ENCODE data around the gene GRAPL.
"Not testable (repeated sequence)": the region's sequence is repeated elsewhere in the genome, so short reads cannot be mapped to it uniquely, and the experiment has no call there.

GRAPL gene

GRCh38 chr17:19136138-19136537 is 8.7 kb downstream of the GRAPL start:
- FAIRE-seq: peak; percentile 89
- not testable (repeated sequence) for DNase-seq (ENCODE audit: insufficient read length, low spot score)

- not testable (repeated sequence) for DNase-seq (ENCODE audit: insufficient read length, low spot score); FAIRE-seq
Observed at GRCh38 chr17:19136605-19137004, 9.2 kb downstream of the GRAPL start.

GRCh38 chr17:19137959-19138358 is 10.6 kb downstream of the GRAPL start:
- FAIRE-seq: peak; percentile 99
- not testable (repeated sequence) for DNase-seq (ENCODE audit: insufficient read length, low spot score)

GRCh38 chr17:19141366-19142155 is 14.2 kb downstream of the GRAPL start:
- not testable (repeated sequence) for DNase-seq (ENCODE audit: insufficient read length, low spot score)
- FAIRE-seq: peak; percentile 88

GRCh38 chr17:19142419-19142818 is 15.0 kb downstream of the GRAPL start:
- DNase-seq (ENCODE audit: insufficient read length, low spot score): not testable (repeated sequence)
- peak; percentile 92 for FAIRE-seq

GRCh38 chr17:19143097-19143777 is 15.8 kb downstream of the GRAPL start:
- FAIRE-seq; DNase-seq (ENCODE audit: insufficient read length, low spot score): not testable (repeated sequence)

GRCh38 chr17:19144373-19144772 is 17.0 kb downstream of the GRAPL start:
- DNase-seq (ENCODE audit: insufficient read length, low spot score); FAIRE-seq: not testable (repeated sequence)

- DNase-seq (ENCODE audit: insufficient read length, low spot score): not testable (repeated sequence)
Observed at GRCh38 chr17:19145471-19145870, 18.1 kb downstream of the GRAPL start.

GRCh38 chr17:19150678-19151615 is 23.6 kb downstream of the GRAPL start:
- not testable (repeated sequence) for FAIRE-seq; DNase-seq (ENCODE audit: insufficient read length, low spot score)

More at GRCh38 chr17:19145471-19145870, 18.1 kb downstream of the GRAPL start:
- not testable (repeated sequence) for FAIRE-seq

- FAIRE-seq; DNase-seq (ENCODE audit: insufficient read length, low spot score): not testable (repeated sequence)
Observed at GRCh38 chr17:19157628-19158027, 30.2 kb downstream of the GRAPL start.

GRCh38 chr17:19158478-19158877 is 31.1 kb downstream of the GRAPL start:
- FAIRE-seq: not testable (repeated sequence)

GRCh38 chr17:19158938-19159337 is 31.5 kb downstream of the GRAPL start:
- not testable (repeated sequence) for FAIRE-seq

More at GRCh38 chr17:19158478-19158877, 31.1 kb downstream of the GRAPL start:
- DNase-seq (ENCODE audit: insufficient read length, low spot score): not testable (repeated sequence)

GRCh38 chr17:19161308-19162107 is 34.1 kb downstream of the GRAPL start:
- FAIRE-seq; DNase-seq (ENCODE audit: insufficient read length, low spot score): not testable (repeated sequence)

More at GRCh38 chr17:19158938-19159337, 31.5 kb downstream of the GRAPL start:
- DNase-seq (ENCODE audit: insufficient read length, low spot score): not testable (repeated sequence)

- FAIRE-seq; DNase-seq (ENCODE audit: insufficient read length, low spot score): not testable (repeated sequence)
Observed at GRCh38 chr17:19162384-19163216, 35.2 kb downstream of the GRAPL start.

- FAIRE-seq: not testable (repeated sequence)
Observed at GRCh38 chr17:19174422-19174821, 47.0 kb downstream of the GRAPL start.

GRCh38 chr17:19175410-19175809 is 48.0 kb downstream of the GRAPL start:
- DNase-seq (ENCODE audit: insufficient read length, low spot score); FAIRE-seq: not testable (repeated sequence)

More at GRCh38 chr17:19174422-19174821, 47.0 kb downstream of the GRAPL start:
- DNase-seq (ENCODE audit: insufficient read length, low spot score): not testable (repeated sequence)

GRCh38 chr17:19181040-19181875 is 53.9 kb downstream of the GRAPL start:
- DNase-seq (ENCODE audit: insufficient read length, low spot score); FAIRE-seq: not testable (repeated sequence)

Data from GM19239 (cell line).